OCI-LY1 (cell line): Measurements from ENCODE around the gene FRMD4A.

Source experiments
- H2AFZ ChIP-seq: fragments of 200-600 bp; sonication (generic), shearing (Covaris generic); 2 replicates; pipeline ENCODE4 v1.6.0; 2014; ENCODE audit warnings: antibody characterized with exemption, mild to moderate bottlenecking, low read length
- H3F3A ChIP-seq: fragments of 200-600 bp; sonication (generic), shearing (Covaris generic); 2 replicates; pipeline ENCODE4 v1.6.0; 2014; ENCODE audit warnings: mild to moderate bottlenecking, antibody characterized with exemption, low read length, moderate library complexity; ENCODE audit not compliant: insufficient read depth
- H3K27ac ChIP-seq: fragments of 200-600 bp; sonication (generic); 2 replicates; pipeline ENCODE4 v1.5.1; 2014; ENCODE audit warnings: low read length, mixed run types, mild to moderate bottlenecking, low read depth; ENCODE audit not compliant: poor library complexity, severe bottlenecking
- H3K27me3 ChIP-seq: fragments of 200-600 bp; sonication (generic); 2 replicates; pipeline ENCODE4 v1.6.0; 2014; ENCODE audit warnings: antibody characterized with exemption, mild to moderate bottlenecking, low read length, moderate library complexity; ENCODE audit not compliant: insufficient read depth
- H3K36me3 ChIP-seq: fragments of 200-600 bp; sonication (generic); 2 replicates; pipeline ENCODE4 v1.6.1; 2014; ENCODE audit warnings: mild to moderate bottlenecking, antibody characterized with exemption, low read length, moderate library complexity, mixed read lengths; ENCODE audit not compliant: insufficient read depth
- H3K4me1 ChIP-seq: fragments of 200-600 bp; sonication (generic); 2 replicates; pipeline ENCODE4 v1.5.1; 2014; ENCODE audit warnings: mild to moderate bottlenecking, low read length, moderate library complexity; ENCODE audit not compliant: insufficient read depth, severe bottlenecking
- H3K4me2 ChIP-seq: fragments of 200-600 bp; sonication (generic), shearing (Covaris generic); 2 replicates; pipeline ENCODE4 v1.6.1; 2014; ENCODE audit warnings: low read length
- H3K4me3 ChIP-seq: fragments of 200-600 bp; sonication (generic); 2 replicates; pipeline ENCODE4 v1.5.1; 2014; ENCODE audit warnings: low read length, low read depth, mild to moderate bottlenecking, mixed read lengths; ENCODE audit not compliant: poor library complexity, severe bottlenecking
- H3K79me2 ChIP-seq: fragments of 200-600 bp; shearing (Covaris generic); 2 replicates; pipeline ENCODE4 v1.6.1; 2016; ENCODE audit warnings: mixed run types, low read length, mixed read lengths; ENCODE audit not compliant: insufficient read depth
- H3K9ac ChIP-seq: fragments of 200-600 bp; sonication (generic), shearing (Covaris generic); 2 replicates; pipeline ENCODE4 v1.6.1; 2014; ENCODE audit warnings: mild to moderate bottlenecking, low read length, mixed read lengths
- H3K9me2 ChIP-seq: fragments of 200-600 bp; sonication (generic), shearing (Covaris generic); 2 replicates; pipeline ENCODE4 v1.6.1; 2014; ENCODE audit warnings: low read depth, mild to moderate bottlenecking, low read length, mixed read lengths
- H3K9me3 ChIP-seq: fragments of 200-600 bp; shearing (Covaris generic); 2 replicates; pipeline ENCODE4 v1.6.1; 2014; ENCODE audit warnings: low read length, mixed read lengths
- H4K20me1 ChIP-seq: fragments of 200-600 bp; sonication (generic), shearing (Covaris generic); 2 replicates; pipeline ENCODE4 v1.6.0; 2016; ENCODE audit warnings: mild to moderate bottlenecking, low read length; ENCODE audit not compliant: insufficient read depth
- EZH2 ChIP-seq: fragments of 200-600 bp; sonication (generic), shearing (Covaris generic); IDR thresholded peaks from 2 replicates; pipeline ENCODE4 v1.8.0; 2017; ENCODE audit warnings: borderline replicate concordance, mixed run types, mild to moderate bottlenecking, antibody characterized with exemption, low read length, moderate library complexity, mixed read lengths
- TF ChIP-seq, protein P1 (sequence below): fragments of 200-600 bp; sonication (generic), shearing (Covaris generic); IDR thresholded peaks from 2 replicates; pipeline ENCODE4 v1.5.1; 2017; ENCODE audit warnings: mild to moderate bottlenecking, antibody characterized with exemption, low read length, moderate library complexity, mixed read lengths

Gene FRMD4A

DNA sequence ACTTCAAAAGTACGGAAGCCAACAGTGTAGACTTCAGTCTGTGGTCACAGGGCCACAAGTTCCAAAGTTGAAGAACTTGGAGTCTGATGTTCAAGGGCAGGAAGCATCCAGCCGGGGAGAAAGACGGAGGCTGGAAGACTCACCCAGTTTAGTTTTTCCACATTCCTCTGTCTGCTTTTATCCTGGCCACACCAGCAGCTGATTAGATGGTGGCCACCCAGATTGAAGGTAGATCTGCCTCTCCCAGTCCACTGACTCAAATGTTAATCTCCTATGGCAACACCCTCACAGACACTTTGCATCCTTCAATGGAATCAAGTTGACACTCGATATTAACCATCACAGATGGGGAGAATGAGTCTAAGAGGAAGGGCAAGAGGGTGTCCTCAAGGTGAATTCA lies 19.3 kb upstream of the FRMD4A start:
- TF ChIP-seq, protein P1, sequence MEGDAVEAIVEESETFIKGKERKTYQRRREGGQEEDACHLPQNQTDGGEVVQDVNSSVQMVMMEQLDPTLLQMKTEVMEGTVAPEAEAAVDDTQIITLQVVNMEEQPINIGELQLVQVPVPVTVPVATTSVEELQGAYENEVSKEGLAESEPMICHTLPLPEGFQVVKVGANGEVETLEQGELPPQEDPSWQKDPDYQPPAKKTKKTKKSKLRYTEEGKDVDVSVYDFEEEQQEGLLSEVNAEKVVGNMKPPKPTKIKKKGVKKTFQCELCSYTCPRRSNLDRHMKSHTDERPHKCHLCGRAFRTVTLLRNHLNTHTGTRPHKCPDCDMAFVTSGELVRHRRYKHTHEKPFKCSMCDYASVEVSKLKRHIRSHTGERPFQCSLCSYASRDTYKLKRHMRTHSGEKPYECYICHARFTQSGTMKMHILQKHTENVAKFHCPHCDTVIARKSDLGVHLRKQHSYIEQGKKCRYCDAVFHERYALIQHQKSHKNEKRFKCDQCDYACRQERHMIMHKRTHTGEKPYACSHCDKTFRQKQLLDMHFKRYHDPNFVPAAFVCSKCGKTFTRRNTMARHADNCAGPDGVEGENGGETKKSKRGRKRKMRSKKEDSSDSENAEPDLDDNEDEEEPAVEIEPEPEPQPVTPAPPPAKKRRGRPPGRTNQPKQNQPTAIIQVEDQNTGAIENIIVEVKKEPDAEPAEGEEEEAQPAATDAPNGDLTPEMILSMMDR = no peak
- no peak for TF ChIP-seq EZH2
- Histone ChIP-seq H4K20me1 (no peaks in the 10 kb centered on the region), H3K4me2 (no peak overlapping the region), H3K79me2 (no peaks in the 10 kb centered on the region), H3K9me2 (no peaks in the 10 kb centered on the region), H3K9ac (no peak overlapping the region), H3K27ac (no peak overlapping the region), H2AFZ (no peak overlapping the region), H3K4me3 (no peak overlapping the region), H3K36me3 (no peaks in the 10 kb centered on the region), H3F3A (no peaks in the 10 kb centered on the region), H3K4me1 (no peaks in the 10 kb centered on the region), H3K9me3 (no peaks in the 10 kb centered on the region), H3K27me3 (no peaks in the 10 kb centered on the region)

DNA sequence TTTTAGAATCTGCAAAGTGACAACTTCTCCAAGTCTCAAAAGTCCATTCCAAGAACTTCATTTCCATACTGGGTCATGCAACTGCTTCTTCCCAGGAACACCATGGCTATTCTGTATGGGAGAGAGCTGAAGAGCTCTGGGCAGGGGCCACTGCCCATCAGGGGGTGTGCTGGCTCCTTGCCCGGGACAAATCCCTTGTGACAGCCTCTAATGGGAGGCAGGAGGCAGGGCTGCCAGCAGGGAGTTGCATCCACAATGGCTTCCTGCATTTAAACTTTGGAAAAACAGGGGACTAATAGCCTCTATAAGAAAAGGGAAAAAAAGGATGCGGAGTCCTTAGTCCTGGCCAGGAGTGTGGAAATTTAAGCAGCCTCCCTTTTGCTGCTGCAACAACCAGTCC lies 18.4 kb upstream of the FRMD4A start:
- Histone ChIP-seq H3K27ac (no peak overlapping the region), H3K9ac (no peak overlapping the region), H3K27me3 (no peaks in the 10 kb centered on the region), H3K9me2 (no peaks in the 10 kb centered on the region), H2AFZ (no peak overlapping the region), H3K9me3 (no peaks in the 10 kb centered on the region), H3K36me3 (no peaks in the 10 kb centered on the region), H3K4me3 (no peak overlapping the region), H3K79me2 (no peaks in the 10 kb centered on the region), H3K4me2 (no peak overlapping the region), H3F3A (no peaks in the 10 kb centered on the region), H3K4me1 (no peaks in the 10 kb centered on the region), H4K20me1 (no peaks in the 10 kb centered on the region)
- TF ChIP-seq, protein P1 = no peak
- no peak for TF ChIP-seq EZH2

DNA sequence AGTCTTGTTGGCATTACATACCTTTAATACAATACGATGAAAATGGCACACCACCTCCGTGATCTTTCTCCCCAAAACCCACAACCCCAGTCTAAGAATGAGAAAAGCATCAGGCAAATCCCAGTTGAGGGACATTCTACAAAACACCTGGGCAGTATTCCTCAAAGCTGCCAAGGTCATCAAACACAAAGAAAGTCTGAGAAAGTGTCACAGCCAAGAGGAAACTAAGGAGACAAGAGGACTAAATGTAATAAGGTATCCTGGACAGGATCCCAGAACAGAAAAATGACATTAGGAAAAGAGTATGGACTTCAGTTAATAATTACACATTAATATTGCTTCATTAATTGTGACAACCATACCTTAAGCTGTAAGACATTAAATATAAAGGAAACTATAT lies 14.5 kb upstream of the FRMD4A start:
- Histone ChIP-seq H3K4me2 (no peak overlapping the region), H3K27me3 (no peaks in the 10 kb centered on the region)
- TF ChIP-seq, protein P1 = no peak

More for the DNA sequence above, 14.5 kb upstream of the FRMD4A start:
- Histone ChIP-seq H4K20me1 (no peaks in the 10 kb centered on the region), H3K79me2 (no peaks in the 10 kb centered on the region), H3K36me3 (no peaks in the 10 kb centered on the region), H3K9ac (no peak overlapping the region), H2AFZ (no peak overlapping the region), H3K9me2 (no peaks in the 10 kb centered on the region), H3K4me3 (no peak overlapping the region), H3F3A (no peaks in the 10 kb centered on the region), H3K27ac (no peak overlapping the region), H3K9me3 (no peaks in the 10 kb centered on the region), H3K4me1 (no peaks in the 10 kb centered on the region)
